CD14-positive monocyte (primary cell): ENCODE results near the gene STX18. TPM values are rescaled to one million over a fixed set of nuclear protein-coding genes. Genes with fewer than 3 reads are reported as not detected.

Experiments
- DNase-seq, 3 donors: peaks; one replicate each; pipeline ENCODE4 v3.0.0-alpha.2; 2011 to 2022
- H2AFZ ChIP-seq: 2 replicates; pipeline ENCODE4 v1.6.0; 2012; ENCODE audit warnings: mild to moderate bottlenecking, low read depth, low read length, inconsistent platforms; ENCODE audit not compliant: insufficient read depth, poor library complexity, severe bottlenecking
- H3K27ac ChIP-seq, 2 donors: 1 replicate in 1 of 2; 2 replicates in 1 of 2; pipeline ENCODE4 v1.5.1; 2012 to 2013; ENCODE audit warnings: low read length in 2 of 2, control low read depth in 1 of 2, inconsistent platforms in 1 of 2, low read depth in 1 of 2, mild to moderate bottlenecking in 1 of 2
- H3K27me3 ChIP-seq, 2 donors: one replicate each; pipeline versions ENCODE4 v1.6.0 to v1.6.1; 2011 to 2013; ENCODE audit warnings: low read length in 2 of 2; ENCODE audit not compliant: control insufficient read depth in 2 of 2, insufficient read depth in 2 of 2
- H3K36me3 ChIP-seq, 2 donors: replicated peaks in 1 of 2; 1 replicate in 1 of 2; 2 replicates in 1 of 2; pipeline versions ENCODE4 v1.5.1 to v1.6.1; 2012 to 2013; ENCODE audit warnings: low read length in 2 of 2, control low read depth in 1 of 2, inconsistent platforms in 1 of 2, mild to moderate bottlenecking in 1 of 2; ENCODE audit not compliant: insufficient read depth in 2 of 2, control insufficient read depth in 1 of 2
- H3K4me1 ChIP-seq, 2 donors: 1 replicate in 1 of 2; 2 replicates in 1 of 2; pipeline versions ENCODE4 v1.5.1 to v1.6.1; 2012 to 2013; ENCODE audit warnings: low read length in 2 of 2, control low read depth in 1 of 2, inconsistent platforms in 1 of 2, mild to moderate bottlenecking in 1 of 2, moderate library complexity in 1 of 2; ENCODE audit not compliant: insufficient read depth in 2 of 2, control insufficient read depth in 1 of 2
- H3K4me2 ChIP-seq: replicated peaks from 2 replicates; pipeline ENCODE3; 2012; ENCODE audit warnings: low read length, moderate library complexity, mild to moderate bottlenecking; ENCODE audit not compliant: poor library complexity, severe bottlenecking; ENCODE audit errors: extremely low read depth
- H3K4me3 ChIP-seq, 3 experiments: fragments of 200-600 bp in 1 of 3; sonication (generic) in 1 of 3; replicated peaks in 1 of 3; 1 replicate in 2 of 3; 2 replicates in 1 of 3; pipeline ENCODE4 v1.5.1; 2011 to 2013; ENCODE audit warnings: low read length in 3 of 3, mild to moderate bottlenecking in 3 of 3, control low read depth in 2 of 3, low read depth in 2 of 3, inconsistent platforms in 1 of 3, moderate library complexity in 1 of 3
- H3K79me2 ChIP-seq: 2 replicates; pipeline ENCODE4 v1.6.0; 2012; ENCODE audit warnings: mild to moderate bottlenecking, control low read depth, inconsistent platforms, low read length, moderate library complexity; ENCODE audit not compliant: insufficient read depth
- H3K9ac ChIP-seq: 2 replicates; pipeline ENCODE4 v1.6.0; 2017; ENCODE audit warnings: low read length, mild to moderate bottlenecking; ENCODE audit not compliant: insufficient read depth, poor library complexity, severe bottlenecking
- H3K9me3 ChIP-seq, 2 donors: replicated peaks in 1 of 2; 1 replicate in 1 of 2; 2 replicates in 1 of 2; pipeline versions ENCODE4 v1.5.1 to v1.6.1; 2012 to 2013; ENCODE audit warnings: low read length in 2 of 2, control low read depth in 1 of 2; ENCODE audit not compliant: control insufficient read depth in 1 of 2, insufficient read depth in 1 of 2
- H4K20me1 ChIP-seq: 2 replicates; pipeline ENCODE4 v1.6.0; 2012; ENCODE audit warnings: mild to moderate bottlenecking, low read length, control low read depth, moderate library complexity; ENCODE audit not compliant: insufficient read depth
- H3K27ac Mint-ChIP-seq, 7 donors: one replicate each; pipeline ENCODE4 v1.8.0; 2020; ENCODE audit warnings: mild to moderate bottlenecking in 7 of 7, mixed read lengths in 7 of 7, moderate library complexity in 6 of 7, inconsistent platforms in 2 of 7
- H3K27me3 Mint-ChIP-seq, 3 donors: one replicate each; pipeline ENCODE4 v1.8.0; 2021 to 2022; ENCODE audit warnings: low read depth in 3 of 3, mild to moderate bottlenecking in 3 of 3, mixed read lengths in 3 of 3, moderate library complexity in 3 of 3, inconsistent platforms in 1 of 3
- H3K36me3 Mint-ChIP-seq, 2 donors: one replicate each; pipeline ENCODE4 v1.8.0; 2020; ENCODE audit warnings: mixed read lengths in 2 of 2, inconsistent platforms in 1 of 2, mild to moderate bottlenecking in 1 of 2
- H3K4me1 Mint-ChIP-seq: one replicate; pipeline ENCODE4 v1.8.0; 2020; ENCODE audit warnings: mild to moderate bottlenecking, mixed read lengths
- H3K4me3 Mint-ChIP-seq, 2 donors: one replicate each; pipeline ENCODE4 v1.8.0; 2020; ENCODE audit warnings: mild to moderate bottlenecking in 2 of 2, mixed read lengths in 2 of 2, moderate library complexity in 1 of 2
- H3K9me3 Mint-ChIP-seq, 7 donors: one replicate each; pipeline ENCODE4 v1.8.0; 2020 to 2022; ENCODE audit warnings: mixed read lengths in 7 of 7, mild to moderate bottlenecking in 6 of 7, moderate library complexity in 6 of 7, inconsistent platforms in 2 of 7
- WGBS: methylation state at CpG from one replicate; pipeline ENCODE4 v1.1.5; 2013; ENCODE audit warnings: missing lambda C conversion rate; ENCODE audit not compliant: insufficient coverage; 5-methylcytosine and 5-hydroxymethylcytosine counted together
- intact Hi-C, 2 donors: fragments of 100-400 bp; cut with micrococcal nuclease; formaldehyde crosslinking; loops; one replicate each; pipeline versions ENCODE4 v1.15.0 to v1.15.1; 2023
- polyA plus RNA-seq, 3 donors: library from polyadenylated mRNA; depleted of rRNA in 1 of 3; unstranded in 2 of 3; stranded (reverse) in 1 of 3; fragments of 300-500 nt in 2 of 3; fragments of >200 nt in 1 of 3; fragmentation: Illumina TruSeq in 2 of 3; gene quantifications; 1 replicate in 2 of 3; 2 replicates in 1 of 3; pipeline ENCODE4 v1.2.3, GENCODE V29; 2012 to 2021
- TF ChIP-seq, protein P1 (sequence below): fragments of 200-600 bp; IDR thresholded peaks from one replicate; pipeline ENCODE4 v1.8.0; 2022; ENCODE audit warnings: antibody characterized with exemption, mild to moderate bottlenecking

STX18 gene
- polyA plus RNA-seq, 3 donors = 19.0 to 24.1 (median 19.6) TPM

DNA sequence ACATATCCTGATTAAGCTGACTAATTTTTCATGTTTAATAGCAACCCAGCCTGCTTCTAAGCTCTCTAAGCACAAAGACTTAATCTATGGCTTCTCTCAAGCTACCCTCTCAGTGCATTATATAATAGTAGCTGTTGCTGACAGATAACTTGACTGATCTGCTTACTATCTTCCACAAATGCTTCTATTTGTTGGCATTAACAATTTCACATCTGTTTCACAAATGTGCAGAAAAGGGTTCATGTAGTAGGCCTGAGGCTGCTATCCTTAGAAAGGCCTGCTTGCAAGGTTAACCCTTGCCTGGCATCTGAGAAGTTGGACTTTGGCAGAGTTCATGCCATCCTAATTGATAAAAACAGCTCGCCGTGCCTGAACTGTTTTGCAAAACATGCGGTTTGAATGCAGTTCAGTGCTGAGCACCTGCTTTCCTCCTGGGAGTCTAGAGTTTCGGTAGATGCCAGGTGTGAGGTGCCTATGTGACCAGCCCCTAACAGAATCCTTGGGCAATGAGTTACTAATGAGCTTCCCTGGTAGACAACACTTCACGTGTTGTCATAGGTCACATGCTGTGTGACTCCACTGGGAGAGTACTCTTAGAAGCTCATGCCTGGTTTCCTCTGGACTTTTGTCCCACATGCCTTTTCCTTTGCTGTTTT is 86.5 kb downstream of the STX18 start:
- H3K4me1 ChIP-seq = no peaks in the 10 kb centered on the region
- Mint-ChIP-seq H3K27ac (no peak overlapping the region), H3K27me3 (no peaks in the 10 kb centered on the region), H3K4me3 (no peak overlapping the region), H3K4me1 (no peaks in the 10 kb centered on the region), H3K9me3 (no peaks in the 10 kb centered on the region), H3K36me3 (peaks cover 83 to 87% of the 10 kb centered on the region in 2 donors)
- H2AFZ ChIP-seq = no peak overlapping the region
- H3K36me3 ChIP-seq = peaks cover 67 to 97% of the 10 kb centered on the region in 2 donors
- TF ChIP-seq, protein P1, sequence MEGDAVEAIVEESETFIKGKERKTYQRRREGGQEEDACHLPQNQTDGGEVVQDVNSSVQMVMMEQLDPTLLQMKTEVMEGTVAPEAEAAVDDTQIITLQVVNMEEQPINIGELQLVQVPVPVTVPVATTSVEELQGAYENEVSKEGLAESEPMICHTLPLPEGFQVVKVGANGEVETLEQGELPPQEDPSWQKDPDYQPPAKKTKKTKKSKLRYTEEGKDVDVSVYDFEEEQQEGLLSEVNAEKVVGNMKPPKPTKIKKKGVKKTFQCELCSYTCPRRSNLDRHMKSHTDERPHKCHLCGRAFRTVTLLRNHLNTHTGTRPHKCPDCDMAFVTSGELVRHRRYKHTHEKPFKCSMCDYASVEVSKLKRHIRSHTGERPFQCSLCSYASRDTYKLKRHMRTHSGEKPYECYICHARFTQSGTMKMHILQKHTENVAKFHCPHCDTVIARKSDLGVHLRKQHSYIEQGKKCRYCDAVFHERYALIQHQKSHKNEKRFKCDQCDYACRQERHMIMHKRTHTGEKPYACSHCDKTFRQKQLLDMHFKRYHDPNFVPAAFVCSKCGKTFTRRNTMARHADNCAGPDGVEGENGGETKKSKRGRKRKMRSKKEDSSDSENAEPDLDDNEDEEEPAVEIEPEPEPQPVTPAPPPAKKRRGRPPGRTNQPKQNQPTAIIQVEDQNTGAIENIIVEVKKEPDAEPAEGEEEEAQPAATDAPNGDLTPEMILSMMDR = no peak
- H4K20me1 ChIP-seq = no peaks in the 10 kb centered on the region
- H3K27me3 ChIP-seq = no peaks in the 10 kb centered on the region
- H3K79me2 ChIP-seq = no peaks in the 10 kb centered on the region
- no peak overlapping the region for H3K9ac ChIP-seq
- H3K9me3 ChIP-seq = no peaks in the 10 kb centered on the region
- intact Hi-C loops = no loop called here
- no peak overlapping the region for H3K4me3 ChIP-seq
- no peak for DNase-seq
- no peak overlapping the region for H3K27ac ChIP-seq
- WGBS = 100% methylated on average over 5 of the region's 5 CpGs
- H3K4me2 ChIP-seq = no peak overlapping the region

DNA sequence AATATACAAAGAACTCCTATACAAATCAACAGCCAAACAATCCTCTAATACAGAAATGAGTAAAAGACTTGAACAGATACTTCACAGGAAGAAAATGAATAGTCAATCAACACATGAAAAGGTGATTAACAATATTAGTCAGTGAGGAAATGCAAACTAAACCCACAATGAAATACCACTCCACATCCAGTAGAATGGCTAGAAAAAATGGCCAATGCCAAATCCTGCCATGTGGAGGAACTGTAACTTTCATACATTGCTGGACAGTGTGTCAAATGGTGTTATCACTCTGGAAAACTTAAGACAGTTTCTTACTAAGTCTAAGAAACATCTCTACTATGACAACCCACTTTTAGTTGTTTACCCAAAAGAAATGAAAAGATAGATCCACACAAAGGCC is 95.4 kb downstream of the STX18 start:
- Mint-ChIP-seq H3K27me3 (no peaks in the 10 kb centered on the region), H3K9me3 (no peaks in the 10 kb centered on the region), H3K27ac (no peak overlapping the region), H3K4me3 (no peak overlapping the region), H3K4me1 (no peaks in the 10 kb centered on the region), H3K36me3 (peaks cover 12 to 51% of the 10 kb centered on the region in 2 donors)
- H3K4me1 ChIP-seq = no peaks in the 10 kb centered on the region
- no peak overlapping the region for H3K9ac ChIP-seq
- H3K27ac ChIP-seq = no peak overlapping the region
- DNase-seq = no peak
- no peak overlapping the region for H2AFZ ChIP-seq
- intact Hi-C loops = no loop called here
- H3K9me3 ChIP-seq = no peaks in the 10 kb centered on the region
- no peaks in the 10 kb centered on the region for H4K20me1 ChIP-seq
- no peaks in the 10 kb centered on the region for H3K27me3 ChIP-seq
- H3K4me2 ChIP-seq = no peak overlapping the region
- H3K36me3 ChIP-seq = peaks cover 9 to 38% of the 10 kb centered on the region in 2 donors
- TF ChIP-seq, protein P1 = no peak
- no peak overlapping the region for H3K4me3 ChIP-seq
- H3K79me2 ChIP-seq = no peaks in the 10 kb centered on the region
